Loucy (cell line): Measurements from ENCODE around the gene PPFIBP2.

Experiments
- H2AFZ ChIP-seq: fragments of 200-600 bp; sonication (generic); 2 replicates; pipeline ENCODE4 v1.6.0; 2016; ENCODE audit warnings: antibody characterized with exemption, mild to moderate bottlenecking, low read length, moderate library complexity
- H3F3A ChIP-seq: fragments of 200-600 bp; 2 replicates; pipeline ENCODE4 v1.6.0; 2016; ENCODE audit warnings: antibody characterized with exemption, low read depth, mild to moderate bottlenecking
- H3K27me3 ChIP-seq: fragments of 200-600 bp; sonication (generic); 2 replicates; pipeline ENCODE4 v1.6.1; 2014; ENCODE audit warnings: low read length, mild to moderate bottlenecking; ENCODE audit not compliant: insufficient read depth, poor library complexity, severe bottlenecking
- H3K36me3 ChIP-seq: fragments of 200-600 bp; sonication (generic); 2 replicates; pipeline ENCODE4 v1.6.1; 2016; ENCODE audit warnings: low read length; ENCODE audit not compliant: insufficient read depth
- H3K4me1 ChIP-seq: fragments of 200-600 bp; sonication (generic); 2 replicates; pipeline ENCODE4 v1.5.1; 2014; ENCODE audit warnings: low read length, mild to moderate bottlenecking; ENCODE audit not compliant: insufficient read depth, poor library complexity, severe bottlenecking
- H3K4me2 ChIP-seq: fragments of 200-600 bp; sonication (generic); 2 replicates; pipeline ENCODE4 v1.6.0; 2014; ENCODE audit warnings: antibody characterized with exemption, low read length, low read depth, mild to moderate bottlenecking; ENCODE audit not compliant: poor library complexity, severe bottlenecking
- H3K4me3 ChIP-seq: fragments of 200-600 bp; sonication (generic); 2 replicates; pipeline ENCODE4 v1.5.1; 2014; ENCODE audit warnings: low read length, mild to moderate bottlenecking, mixed read lengths; ENCODE audit not compliant: poor library complexity, severe bottlenecking
- H3K79me2 ChIP-seq: fragments of 200-600 bp; sonication (generic); 2 replicates; pipeline ENCODE4 v1.6.1; 2014; ENCODE audit warnings: low read length; ENCODE audit not compliant: insufficient read depth
- H3K9ac ChIP-seq: fragments of 200-600 bp; sonication (generic); 2 replicates; pipeline ENCODE4 v1.6.0; 2014; ENCODE audit warnings: mild to moderate bottlenecking, low read depth, low read length, moderate library complexity; ENCODE audit not compliant: poor library complexity, severe bottlenecking
- H3K9me2 ChIP-seq: fragments of 200-600 bp; sonication (generic); replicated peaks from 2 replicates; pipeline ENCODE4 v1.6.1; 2016; ENCODE audit warnings: low read depth, low read length, mixed read lengths
- H3K9me3 ChIP-seq: fragments of 200-600 bp; sonication (generic); 2 replicates; pipeline ENCODE4 v1.6.1; 2014; ENCODE audit warnings: mild to moderate bottlenecking, antibody characterized with exemption, low read length, low read depth; ENCODE audit not compliant: insufficient read depth
- H4K20me1 ChIP-seq: fragments of 200-600 bp; sonication (generic); 2 replicates; pipeline ENCODE4 v1.6.0; 2014; ENCODE audit warnings: antibody characterized with exemption, low read length, mild to moderate bottlenecking; ENCODE audit not compliant: insufficient read depth, poor library complexity, severe bottlenecking
- CTCF ChIP-seq: fragments of 200-600 bp; sonication (generic); conservative IDR thresholded peaks from 2 replicates; pipeline ENCODE4 v1.5.1; 2014; ENCODE audit warnings: mild to moderate bottlenecking, antibody characterized with exemption, low read length
- EZH2phosphoT487 ChIP-seq: fragments of 200-600 bp; IDR thresholded peaks from 2 replicates; pipeline ENCODE4 v1.6.1; 2018; ENCODE audit warnings: antibody characterized with exemption, mild to moderate bottlenecking, moderate library complexity, borderline replicate concordance

PPFIBP2 gene

DNA sequence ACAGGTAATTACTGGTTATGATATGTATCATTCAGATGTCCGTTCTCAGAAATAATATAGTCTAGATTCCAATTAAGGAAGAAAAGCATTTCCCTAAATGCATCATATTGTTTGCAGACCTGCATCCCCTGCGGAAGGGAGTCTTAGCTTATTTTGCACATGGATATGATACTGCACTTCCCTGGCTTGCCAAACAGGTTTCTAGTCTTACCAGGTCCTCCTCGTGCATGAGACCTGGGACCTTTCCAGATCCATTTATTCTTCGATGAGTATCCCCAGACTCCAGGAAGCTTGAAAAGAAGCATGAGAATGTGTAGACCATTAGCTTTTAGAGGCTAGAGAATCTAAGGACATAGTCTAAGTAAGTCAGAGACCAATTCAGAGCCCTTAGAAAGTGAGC, 128.9 kb downstream of the PPFIBP2 start:
- Histone ChIP-seq H3K79me2 (no peaks in the 10 kb centered on the region), H3K9me2 (no peaks in the 10 kb centered on the region)

DNA sequence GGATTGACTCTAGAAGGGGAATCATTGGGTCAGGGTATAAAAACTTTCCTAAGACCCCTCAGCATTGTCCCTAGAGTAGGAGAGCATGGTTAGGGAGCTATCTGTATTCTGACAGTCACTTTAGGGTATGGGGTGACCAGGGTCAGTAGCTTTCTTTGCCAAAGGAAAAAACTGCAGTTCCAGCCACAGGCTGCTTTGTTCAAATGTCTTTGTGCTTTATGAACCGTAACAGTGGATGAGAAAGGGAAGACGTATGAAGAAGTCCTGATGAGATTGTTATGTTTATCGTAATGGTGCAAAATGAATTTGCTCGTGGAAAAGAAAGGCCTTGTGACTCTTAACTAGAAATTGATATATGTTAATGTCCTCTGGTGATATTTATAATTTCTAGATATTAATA, 129.5 kb downstream of the PPFIBP2 start:
- H3K27me3 ChIP-seq, result peaks cover 5% of the 10 kb centered on the region
- H2AFZ ChIP-seq, result no peak overlapping the region
- no peak overlapping the region for H3K9ac ChIP-seq
- H3K9me2 ChIP-seq, result no peaks in the 10 kb centered on the region
- no peaks in the 10 kb centered on the region for H3K9me3 ChIP-seq
- no peaks in the 10 kb centered on the region for H3K36me3 ChIP-seq
- no peak overlapping the region for H3K4me3 ChIP-seq
- H4K20me1 ChIP-seq, result no peaks in the 10 kb centered on the region
- no peaks in the 10 kb centered on the region for H3K4me1 ChIP-seq
- TF ChIP-seq CTCF (no peak), EZH2phosphoT487 (no peak)
- H3F3A ChIP-seq, result no peaks in the 10 kb centered on the region
- H3K79me2 ChIP-seq, result no peaks in the 10 kb centered on the region
- H3K4me2 ChIP-seq, result no peak overlapping the region

More for the DNA sequence above, 128.9 kb downstream of the PPFIBP2 start:
- no peaks in the 10 kb centered on the region for H3F3A ChIP-seq
- H3K27me3 ChIP-seq, result peaks cover 5% of the 10 kb centered on the region
- H2AFZ ChIP-seq, result no peak overlapping the region
- no peaks in the 10 kb centered on the region for H3K4me1 ChIP-seq
- no peak overlapping the region for H3K9ac ChIP-seq
- H3K36me3 ChIP-seq, result no peaks in the 10 kb centered on the region
- H3K4me3 ChIP-seq, result no peak overlapping the region
- H3K9me3 ChIP-seq, result no peaks in the 10 kb centered on the region
- no peaks in the 10 kb centered on the region for H4K20me1 ChIP-seq
- no peak overlapping the region for H3K4me2 ChIP-seq
- TF ChIP-seq CTCF (no peak), EZH2phosphoT487 (no peak)

DNA sequence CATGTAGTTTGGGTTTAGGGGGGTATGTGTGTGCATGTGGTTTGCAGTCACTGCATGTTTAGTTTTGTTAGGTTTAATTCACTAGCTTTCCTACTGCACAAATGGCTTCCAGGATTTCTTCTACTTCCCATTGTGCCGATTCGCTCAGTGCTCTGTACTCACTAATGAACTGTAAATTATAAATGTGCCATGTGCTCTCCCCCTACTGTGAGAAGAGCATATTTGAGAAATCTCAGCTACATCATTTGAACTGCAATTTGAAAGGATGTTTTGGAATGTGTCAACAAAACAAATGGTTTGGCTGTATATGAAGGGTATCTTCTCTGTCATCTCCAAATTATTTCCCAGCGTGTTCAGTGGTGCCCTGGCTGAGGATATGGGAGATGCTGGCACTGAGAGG, 131.4 kb downstream of the PPFIBP2 start:
- H3K36me3 ChIP-seq, result no peaks in the 10 kb centered on the region
- H3K9me2 ChIP-seq, result no peaks in the 10 kb centered on the region
- no peak overlapping the region for H3K4me2 ChIP-seq
- peaks cover 5% of the 10 kb centered on the region for H3K27me3 ChIP-seq
- no peak overlapping the region for H3K4me3 ChIP-seq
- no peaks in the 10 kb centered on the region for H4K20me1 ChIP-seq
- no peaks in the 10 kb centered on the region for H3K4me1 ChIP-seq
- H2AFZ ChIP-seq, result no peak overlapping the region
- H3K79me2 ChIP-seq, result no peaks in the 10 kb centered on the region
- TF ChIP-seq EZH2phosphoT487 (no peak), CTCF (no peak)
- no peak overlapping the region for H3K9ac ChIP-seq
- no peaks in the 10 kb centered on the region for H3K9me3 ChIP-seq
- no peaks in the 10 kb centered on the region for H3F3A ChIP-seq
